RKO (cell line): ENCODE measurements around the gene ACAP3.
A peak's percentile ranks its signal among the peaks of the same experiment; 100 is the strongest.

ENCODE experiments used
- DNase-seq: peaks from one replicate; pipeline ENCODE4 v3.0.0-alpha.2; 2016; ENCODE audit warnings: low spot score

ACAP3 gene

GRCh38 chr1:1314678-1315335, 7.1 kb upstream of the ACAP3 start:
- no peak for DNase-seq

GRCh38 chr1:1314237-1314586, 6.5 kb upstream of the ACAP3 start:
- DNase-seq, result no peak

GRCh38 chr1:1313500-1314236, 5.9 kb upstream of the ACAP3 start:
- no peak for DNase-seq

GRCh38 chr1:1312450-1313314, 5.0 kb upstream of the ACAP3 start:
- DNase-seq, result no peak

- DNase-seq, result no peak
Measured at GRCh38 chr1:1311107-1312104, 3.7 kb upstream of the ACAP3 start.

GRCh38 chr1:1310476-1311053, 2.8 kb upstream of the ACAP3 start:
- DNase-seq, result no peak

GRCh38 chr1:1310109-1310385, 2.3 kb upstream of the ACAP3 start:
- no peak for DNase-seq

- DNase-seq, result no peak
Measured at GRCh38 chr1:1309251-1310108, 1.8 kb upstream of the ACAP3 start.

- DNase-seq, result no peak
Measured at GRCh38 chr1:1308756-1309250, 1.1 kb upstream of the ACAP3 start.

GRCh38 chr1:1307261-1307922, 338 bp downstream of the ACAP3 start:
- no peak for DNase-seq

- no peak for DNase-seq
Measured at GRCh38 chr1:1306661-1307260, 969 bp downstream of the ACAP3 start.

- no peak for DNase-seq
Measured at GRCh38 chr1:1306070-1306660, 1.6 kb downstream of the ACAP3 start.

GRCh38 chr1:1305300-1306069, 2.2 kb downstream of the ACAP3 start:
- peak; percentile 68 for DNase-seq

GRCh38 chr1:1304331-1305299, 3.1 kb downstream of the ACAP3 start:
- DNase-seq, result peak; percentile 68

GRCh38 chr1:1303736-1304135, 4.0 kb downstream of the ACAP3 start:
- DNase-seq, result no peak

GRCh38 chr1:1302951-1303509, 4.7 kb downstream of the ACAP3 start:
- no peak for DNase-seq

GRCh38 chr1:1302006-1302430, 5.7 kb downstream of the ACAP3 start:
- DNase-seq, result no peak
